ENCODE data around the gene NLRP13.
"Not testable (repeated sequence)": the region's sequence is repeated elsewhere in the genome, so short reads cannot be mapped to it uniquely, and the experiment has no call there.

NLRP13 gene

DNA sequence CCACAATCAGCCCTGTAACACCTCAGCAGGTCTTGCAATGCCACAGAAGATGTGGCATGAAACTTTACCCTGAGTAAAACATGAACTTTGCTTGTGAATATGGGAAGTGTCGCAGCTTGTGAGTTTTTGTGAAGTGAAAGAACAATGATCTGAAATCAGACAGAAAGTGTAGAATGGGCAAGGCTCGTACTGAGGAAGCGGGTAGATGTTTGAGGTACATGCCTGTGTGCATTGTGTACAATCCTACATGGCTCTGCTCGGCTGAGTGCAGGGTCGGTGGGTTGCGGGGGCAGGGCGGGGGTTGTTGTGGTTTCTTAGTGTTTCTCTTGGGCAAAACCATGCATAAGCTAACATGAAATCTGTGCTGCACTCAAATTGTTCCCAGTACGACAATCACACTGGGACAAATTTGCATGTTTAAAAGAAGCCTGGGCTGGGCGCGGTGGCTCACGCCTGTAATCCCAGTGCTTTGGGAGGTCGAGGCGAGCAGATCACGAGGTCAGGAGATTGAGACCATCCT lies 1.1 kb downstream of the NLRP13 start:
- no peak overlapping the region for H3K27ac ChIP-seq (ENCODE audit: low read depth, low read length)
- no peaks in the 10 kb centered on the region for H3K4me1 ChIP-seq (ENCODE audit: control insufficient read depth, insufficient read depth, low read length)
- no peak overlapping the region for H3K9ac ChIP-seq (ENCODE audit: low read length)
- H3K27me3 ChIP-seq (ENCODE audit: control insufficient read depth, insufficient read depth, low read length) = no peaks in the 10 kb centered on the region
- H3K36me3 ChIP-seq (ENCODE audit: control insufficient read depth, insufficient read depth, low read length) = no peaks in the 10 kb centered on the region
- H3K4me3 ChIP-seq (ENCODE audit: low read length) = no peak overlapping the region

DNA sequence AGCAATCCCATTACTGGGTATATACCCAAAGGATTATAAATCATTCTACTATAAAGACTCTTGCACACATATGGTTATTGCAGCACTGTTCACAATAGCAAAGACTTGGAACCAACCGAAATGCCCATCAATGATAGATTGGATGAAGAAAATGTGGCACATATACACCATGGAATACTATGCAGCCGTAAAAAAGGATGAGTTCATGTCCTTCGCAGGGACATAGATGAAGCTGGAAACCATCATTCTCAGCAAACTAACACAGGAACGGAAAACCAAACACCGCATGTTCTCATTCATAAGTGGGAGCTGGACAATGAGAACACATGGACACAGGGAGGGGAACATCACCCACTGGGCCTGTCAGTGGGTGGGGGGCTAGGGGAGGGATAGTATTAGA lies 2.9 kb downstream of the NLRP13 start:
- not testable (repeated sequence) for H3K36me3 ChIP-seq (ENCODE audit: control insufficient read depth, insufficient read depth, low read length); H3K4me1 ChIP-seq (ENCODE audit: control insufficient read depth, insufficient read depth, low read length); H3K27me3 ChIP-seq (ENCODE audit: control insufficient read depth, insufficient read depth, low read length); H3K9ac ChIP-seq (ENCODE audit: low read length); H3K27ac ChIP-seq (ENCODE audit: low read depth, low read length); H3K4me3 ChIP-seq (ENCODE audit: low read length)

DNA sequence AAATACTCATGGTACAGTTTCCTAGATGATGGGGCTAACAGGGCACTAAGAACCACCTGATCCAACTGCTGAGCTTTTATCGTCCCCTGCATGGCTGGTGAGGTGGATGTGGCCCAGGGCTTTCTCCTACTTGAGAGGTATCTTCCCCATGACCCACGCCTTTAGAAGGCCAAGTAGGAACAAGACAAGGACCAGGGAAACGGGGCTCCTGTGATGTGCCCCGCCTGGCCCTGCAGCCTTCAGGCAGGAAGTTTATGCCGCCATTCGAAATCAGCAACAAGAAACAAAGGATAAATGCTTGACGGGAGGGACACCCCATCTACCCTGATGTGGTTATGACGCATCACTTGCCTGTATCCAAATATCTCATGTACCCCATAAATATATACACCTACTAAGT lies 4.1 kb downstream of the NLRP13 start:
- no peak overlapping the region for H3K4me3 ChIP-seq (ENCODE audit: low read length)
- H3K4me1 ChIP-seq (ENCODE audit: control insufficient read depth, insufficient read depth, low read length) = no peaks in the 10 kb centered on the region
- H3K27ac ChIP-seq (ENCODE audit: low read depth, low read length) = no peak overlapping the region
- no peak overlapping the region for H3K9ac ChIP-seq (ENCODE audit: low read length)
- no peaks in the 10 kb centered on the region for H3K36me3 ChIP-seq (ENCODE audit: control insufficient read depth, insufficient read depth, low read length)
- no peaks in the 10 kb centered on the region for H3K27me3 ChIP-seq (ENCODE audit: control insufficient read depth, insufficient read depth, low read length)

DNA sequence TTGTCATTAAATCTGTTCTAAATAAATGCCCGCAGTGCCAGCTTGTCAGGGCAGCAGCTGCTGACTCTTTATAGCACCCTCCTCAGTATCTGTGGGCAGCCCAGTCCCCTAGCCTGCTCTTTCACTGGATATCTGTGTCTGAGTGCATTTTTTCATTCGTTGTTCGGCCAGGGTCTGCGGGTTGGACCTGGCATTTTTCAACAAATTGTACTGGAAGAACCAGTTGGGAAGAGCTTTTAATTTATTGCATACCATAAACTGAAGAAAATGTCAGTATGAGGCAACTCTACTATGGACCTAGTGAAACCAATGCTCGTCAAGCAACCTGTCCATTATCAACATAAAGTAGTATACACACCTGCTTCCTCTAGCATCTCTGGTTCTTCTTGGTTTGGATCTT lies 8.6 kb downstream of the NLRP13 start:
- Histone ChIP-seq H3K4me1 (ENCODE audit: control insufficient read depth, insufficient read depth, low read length) (no peaks in the 10 kb centered on the region), H3K27ac (ENCODE audit: low read depth, low read length) (no peak overlapping the region), H3K4me3 (ENCODE audit: low read length) (no peak overlapping the region), H3K9ac (ENCODE audit: low read length) (no peak overlapping the region), H3K27me3 (ENCODE audit: control insufficient read depth, insufficient read depth, low read length) (no peaks in the 10 kb centered on the region), H3K36me3 (ENCODE audit: control insufficient read depth, insufficient read depth, low read length) (no peaks in the 10 kb centered on the region)

DNA sequence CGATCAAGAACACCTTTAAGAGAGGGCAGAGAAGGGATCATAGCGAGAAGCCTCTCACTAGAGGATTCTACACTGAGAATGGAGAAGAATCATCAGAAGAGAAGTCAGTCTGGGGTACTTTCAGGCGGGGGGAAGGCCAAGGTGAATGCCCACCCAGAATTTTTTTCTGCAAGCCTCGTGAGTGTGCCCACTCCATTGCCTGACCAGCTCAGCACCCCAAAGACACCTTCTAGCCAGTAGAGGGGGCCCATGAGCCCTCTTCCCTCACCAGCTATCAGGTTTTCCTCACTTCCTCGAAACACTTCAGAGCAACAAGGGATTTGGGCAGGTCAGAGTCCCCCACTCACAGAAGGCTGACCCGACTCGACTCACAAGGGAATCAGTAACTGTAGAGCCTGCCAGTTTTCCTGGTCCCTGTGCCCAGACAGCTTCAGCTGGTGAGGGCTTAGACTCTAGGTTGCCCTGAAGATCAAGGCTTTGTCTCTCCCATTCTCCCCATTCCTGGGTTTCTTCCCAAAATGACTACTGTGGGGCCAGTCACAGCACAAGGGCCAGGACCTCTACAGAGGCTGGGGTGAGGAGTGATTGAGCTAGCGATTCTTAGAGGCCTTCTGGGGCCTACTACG lies 18.4 kb downstream of the NLRP13 start:
- no peak overlapping the region for H3K9ac ChIP-seq (ENCODE audit: low read length)
- H3K4me3 ChIP-seq (ENCODE audit: low read length) = no peak overlapping the region
- no peak overlapping the region for H3K27ac ChIP-seq (ENCODE audit: low read depth, low read length)
- H3K4me1 ChIP-seq (ENCODE audit: control insufficient read depth, insufficient read depth, low read length) = no peaks in the 10 kb centered on the region
- H3K27me3 ChIP-seq (ENCODE audit: control insufficient read depth, insufficient read depth, low read length) = no peaks in the 10 kb centered on the region
- no peaks in the 10 kb centered on the region for H3K36me3 ChIP-seq (ENCODE audit: control insufficient read depth, insufficient read depth, low read length)

DNA sequence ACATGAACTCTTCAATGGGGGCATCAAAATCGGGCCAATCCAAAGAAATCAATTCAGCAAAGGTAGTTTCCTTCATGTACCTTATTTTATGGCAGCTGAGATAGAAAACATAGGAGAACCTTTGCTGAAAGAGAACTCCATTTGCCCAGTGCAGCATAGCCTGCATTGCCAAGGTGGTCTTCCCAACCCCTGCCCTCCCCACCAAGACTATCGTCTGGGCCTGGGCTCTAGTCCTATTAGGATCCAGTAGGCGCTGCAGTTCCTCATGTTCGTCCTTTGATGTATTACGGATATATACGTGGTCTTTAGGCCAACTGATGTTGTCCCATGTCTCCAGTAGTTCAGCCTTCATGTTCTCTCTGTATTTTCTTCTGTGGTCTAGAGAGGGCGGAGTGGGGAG lies 19.2 kb downstream of the NLRP13 start:
- no peak overlapping the region for H3K9ac ChIP-seq (ENCODE audit: low read length)
- no peaks in the 10 kb centered on the region for H3K27me3 ChIP-seq (ENCODE audit: control insufficient read depth, insufficient read depth, low read length)
- H3K4me3 ChIP-seq (ENCODE audit: low read length) = no peak overlapping the region
- no peaks in the 10 kb centered on the region for H3K4me1 ChIP-seq (ENCODE audit: control insufficient read depth, insufficient read depth, low read length)
- H3K27ac ChIP-seq (ENCODE audit: low read depth, low read length) = no peak overlapping the region
- no peaks in the 10 kb centered on the region for H3K36me3 ChIP-seq (ENCODE audit: control insufficient read depth, insufficient read depth, low read length)

DNA sequence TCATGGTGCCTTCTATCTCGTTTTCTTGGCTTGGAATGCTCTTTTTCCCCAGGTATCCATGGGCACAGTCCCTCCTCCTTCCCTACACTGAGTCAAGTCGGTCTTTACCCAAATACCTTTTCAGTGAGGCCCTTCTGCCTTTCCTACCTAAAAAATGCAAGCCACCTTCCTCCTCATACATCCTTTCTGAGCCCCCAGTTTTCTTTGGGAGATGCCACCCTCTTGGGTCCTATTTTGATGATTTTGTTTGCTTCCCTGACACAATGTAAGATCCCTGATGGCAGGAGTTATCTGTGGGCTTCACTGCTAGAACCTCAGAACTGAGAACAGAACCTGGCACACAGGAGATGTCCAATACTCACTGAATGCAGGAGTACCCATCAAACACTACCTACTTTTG lies 22.3 kb downstream of the NLRP13 start:
- H3K4me1 ChIP-seq (ENCODE audit: control insufficient read depth, insufficient read depth, low read length) = no peaks in the 10 kb centered on the region
- H3K36me3 ChIP-seq (ENCODE audit: control insufficient read depth, insufficient read depth, low read length) = no peaks in the 10 kb centered on the region

DNA sequence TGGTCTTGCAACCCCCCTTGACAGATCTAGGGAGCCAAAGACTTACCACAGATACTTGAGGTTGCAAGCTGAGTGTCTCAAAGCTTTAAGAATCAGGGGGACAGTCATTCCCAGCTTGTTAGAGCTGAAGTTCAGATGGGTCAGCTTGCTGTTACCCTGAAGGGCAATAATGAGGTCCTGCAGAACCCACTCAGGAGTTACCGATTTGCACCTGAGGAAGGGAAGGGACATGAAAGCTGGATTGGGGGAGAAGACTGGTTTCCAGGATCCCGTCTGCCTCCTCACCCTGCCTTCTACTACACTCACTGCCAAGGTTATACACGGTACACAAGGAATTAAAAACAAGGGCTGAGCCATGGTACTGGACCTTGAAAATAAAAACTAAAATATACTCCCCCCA lies 24.4 kb downstream of the NLRP13 start:
- Histone ChIP-seq H3K36me3 (ENCODE audit: control insufficient read depth, insufficient read depth, low read length) (no peaks in the 10 kb centered on the region), H3K27ac (ENCODE audit: low read depth, low read length) (no peak overlapping the region), H3K4me1 (ENCODE audit: control insufficient read depth, insufficient read depth, low read length) (no peaks in the 10 kb centered on the region), H3K4me3 (ENCODE audit: low read length) (no peak overlapping the region), H3K9ac (ENCODE audit: low read length) (no peak overlapping the region), H3K27me3 (ENCODE audit: control insufficient read depth, insufficient read depth, low read length) (no peaks in the 10 kb centered on the region)

More for the DNA sequence above, 22.3 kb downstream of the NLRP13 start:
- H3K27me3 ChIP-seq (ENCODE audit: control insufficient read depth, insufficient read depth, low read length) = no peaks in the 10 kb centered on the region
- no peak overlapping the region for H3K27ac ChIP-seq (ENCODE audit: low read depth, low read length)
- H3K9ac ChIP-seq (ENCODE audit: low read length) = no peak overlapping the region
- no peak overlapping the region for H3K4me3 ChIP-seq (ENCODE audit: low read length)

DNA sequence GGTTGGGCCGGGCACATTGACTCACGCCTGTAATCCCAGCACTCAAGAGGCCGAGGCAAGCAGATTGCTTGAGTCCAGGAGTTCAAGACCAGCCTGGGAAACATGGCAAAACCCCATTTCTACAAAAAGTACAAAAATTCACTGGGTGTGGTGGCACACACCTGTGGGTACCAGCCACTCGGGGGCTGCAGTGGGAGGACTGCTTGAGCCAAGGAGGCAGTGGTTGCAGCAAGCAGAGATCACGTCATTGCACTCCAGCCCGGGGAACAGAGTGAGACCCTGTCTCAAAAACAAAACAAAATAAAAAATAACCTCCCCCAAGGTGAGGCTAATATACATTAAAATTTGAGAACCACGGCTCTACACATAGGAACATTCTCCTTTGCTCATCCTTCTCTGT lies 24.9 kb downstream of the NLRP13 start:
- Histone ChIP-seq H3K9ac (ENCODE audit: low read length) (no peak overlapping the region), H3K36me3 (ENCODE audit: control insufficient read depth, insufficient read depth, low read length) (no peaks in the 10 kb centered on the region), H3K27me3 (ENCODE audit: control insufficient read depth, insufficient read depth, low read length) (no peaks in the 10 kb centered on the region), H3K4me3 (ENCODE audit: low read length) (no peak overlapping the region), H3K4me1 (ENCODE audit: control insufficient read depth, insufficient read depth, low read length) (no peaks in the 10 kb centered on the region), H3K27ac (ENCODE audit: low read depth, low read length) (no peak overlapping the region)

DNA sequence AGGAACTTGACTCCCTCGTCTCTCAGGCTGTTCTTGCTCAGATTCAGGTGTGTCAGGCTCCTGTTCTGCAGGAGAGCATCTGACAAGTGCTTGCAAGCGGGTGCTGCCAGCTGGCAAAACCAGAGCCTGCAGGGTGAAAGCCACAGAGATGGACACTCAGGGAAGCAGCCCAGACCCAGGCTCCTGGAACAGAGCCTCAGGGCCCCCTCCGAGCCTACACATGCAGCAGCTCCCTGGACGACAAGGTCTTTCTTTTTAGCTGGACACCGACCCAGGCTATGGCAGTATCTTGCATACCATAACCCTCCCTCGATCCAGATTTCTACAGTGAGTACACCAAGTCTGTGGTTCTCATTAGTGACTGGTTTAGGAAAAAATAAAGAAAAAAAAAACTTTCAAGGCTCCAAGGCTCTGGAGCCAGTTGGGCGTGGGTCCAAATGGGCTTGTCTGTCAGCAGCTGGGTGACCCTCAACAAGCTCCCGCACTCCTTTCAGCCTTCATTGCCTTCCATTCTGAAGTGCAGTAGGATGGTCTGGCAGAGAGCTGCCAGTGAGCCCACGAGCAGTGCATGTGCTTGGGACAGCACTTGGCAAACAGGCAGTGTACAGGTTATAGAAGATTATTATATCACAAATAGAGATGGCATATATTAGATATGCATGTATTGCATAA lies 29.9 kb downstream of the NLRP13 start:
- Histone ChIP-seq H3K4me3 (ENCODE audit: low read length) (no peak overlapping the region), H3K4me1 (ENCODE audit: control insufficient read depth, insufficient read depth, low read length) (no peaks in the 10 kb centered on the region), H3K36me3 (ENCODE audit: control insufficient read depth, insufficient read depth, low read length) (no peaks in the 10 kb centered on the region), H3K27me3 (ENCODE audit: control insufficient read depth, insufficient read depth, low read length) (no peaks in the 10 kb centered on the region), H3K27ac (ENCODE audit: low read depth, low read length) (no peak overlapping the region), H3K9ac (ENCODE audit: low read length) (no peak overlapping the region)

DNA sequence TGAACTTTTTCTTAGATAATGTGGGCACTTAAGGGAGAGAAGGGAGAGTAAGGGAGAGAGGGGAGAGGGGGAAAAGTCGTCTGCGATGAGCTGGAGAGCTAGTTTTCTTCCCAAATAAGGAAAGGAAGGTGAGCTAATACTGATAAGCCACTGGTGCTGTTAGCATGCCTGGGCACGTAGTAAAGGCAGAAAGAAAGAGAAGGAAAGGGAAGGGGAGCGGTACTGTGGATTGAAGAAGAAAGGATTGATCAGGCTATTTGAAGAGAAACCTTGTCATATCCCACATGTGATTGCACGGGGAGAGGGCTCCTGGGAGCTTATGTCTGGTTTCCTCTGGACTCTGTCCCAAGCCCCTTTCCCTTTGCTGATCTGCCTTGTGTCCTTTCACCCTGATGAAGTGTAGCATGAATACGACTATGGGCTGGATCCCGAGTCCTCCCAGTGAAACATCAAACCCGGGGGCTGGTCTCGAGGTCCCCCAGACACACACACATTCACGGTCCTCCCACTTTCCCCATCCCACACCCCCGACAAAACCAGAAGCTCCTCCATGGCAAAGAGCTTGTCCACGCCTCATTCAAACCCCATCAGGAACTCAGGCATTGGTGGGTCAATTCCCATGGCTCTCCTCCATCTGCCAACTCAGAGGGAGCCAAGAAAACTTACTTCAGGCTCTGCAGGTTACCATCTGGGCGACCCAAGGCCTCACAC lies 30.6 kb downstream of the NLRP13 start:
- Histone ChIP-seq H3K27ac (ENCODE audit: low read depth, low read length) (no peak overlapping the region), H3K9ac (ENCODE audit: low read length) (no peak overlapping the region), H3K36me3 (ENCODE audit: control insufficient read depth, insufficient read depth, low read length) (no peaks in the 10 kb centered on the region), H3K4me3 (ENCODE audit: low read length) (no peak overlapping the region), H3K4me1 (ENCODE audit: control insufficient read depth, insufficient read depth, low read length) (no peaks in the 10 kb centered on the region), H3K27me3 (ENCODE audit: control insufficient read depth, insufficient read depth, low read length) (no peaks in the 10 kb centered on the region)

DNA sequence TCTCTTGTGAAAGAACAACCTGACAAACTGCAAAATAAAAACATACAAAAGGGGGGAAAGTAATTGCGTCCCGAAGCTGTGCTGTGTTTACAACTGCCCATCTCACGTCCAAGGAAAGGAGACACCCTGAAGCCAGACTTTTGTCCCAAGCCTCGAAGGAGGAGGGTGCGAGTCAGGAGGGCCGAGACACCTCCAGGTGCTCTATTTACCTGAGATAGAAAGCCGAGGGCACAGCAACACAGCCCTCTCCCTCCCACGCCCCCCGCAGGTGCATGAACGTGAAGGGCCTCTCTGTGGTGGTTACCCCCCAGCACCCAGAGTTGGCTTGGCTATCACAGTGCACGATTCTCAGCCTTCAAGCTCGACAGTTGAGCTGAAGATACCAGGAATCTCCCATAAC lies 33.2 kb downstream of the NLRP13 start:
- H3K9ac ChIP-seq (ENCODE audit: low read length) = no peak overlapping the region
- no peaks in the 10 kb centered on the region for H3K27me3 ChIP-seq (ENCODE audit: control insufficient read depth, insufficient read depth, low read length)
- H3K36me3 ChIP-seq (ENCODE audit: control insufficient read depth, insufficient read depth, low read length) = no peaks in the 10 kb centered on the region
- no peaks in the 10 kb centered on the region for H3K4me1 ChIP-seq (ENCODE audit: control insufficient read depth, insufficient read depth, low read length)
- no peak overlapping the region for H3K4me3 ChIP-seq (ENCODE audit: low read length)
- no peak overlapping the region for H3K27ac ChIP-seq (ENCODE audit: low read depth, low read length)
